ENCODE results near the gene COX7A2L. TPM values are rescaled to one million over a fixed set of nuclear protein-coding genes. Genes with fewer than 3 reads are reported as not detected.

COX7A2L gene
- polyA plus RNA-seq, 1 donor (not counting 4 experiments of a cell fraction or from before 2014, with no cell fraction given), result 172 TPM

- Histone ChIP-seq H3K9me3 (ENCODE audit: control insufficient read depth, low read depth, low read length) (no peaks in the 10 kb centered on the region), H3K79me2 (ENCODE audit: control insufficient read depth, insufficient read depth, low read length) (no peaks in the 10 kb centered on the region), H3K9ac (ENCODE audit: control insufficient read depth, extremely low read depth, insufficient read depth, low read length) (no peak overlapping the region), H3K27ac (ENCODE audit: control insufficient read depth, insufficient read depth, low read length) (peak overlapping the region; percentile 93), H3K9me1 (ENCODE audit: control insufficient read depth, extremely low read depth, insufficient read depth, low read length) (no peaks in the 10 kb centered on the region), H2AFZ (ENCODE audit: control insufficient read depth, low read length) (no peak overlapping the region), H3K4me1 (ENCODE audit: control insufficient read depth, extremely low read depth, insufficient read depth, low read length) (peaks cover 46% of the 10 kb centered on the region), H4K20me1 (ENCODE audit: control insufficient read depth, extremely low read depth, insufficient read depth, low read length) (no peaks in the 10 kb centered on the region), H3K4me3 (ENCODE audit: control insufficient read depth in 2 of 3, extremely low read depth in 1 of 3, insufficient read depth in 2 of 3, low read depth in 1 of 3, low read length in 3 of 3) (peak overlapping the region in 2 of 3 experiments; percentile 11 to 61), H3K4me2 (ENCODE audit: control insufficient read depth, extremely low read depth, insufficient read depth, low read depth, low read length) (peak overlapping the region; percentile 92), H3K27me3 (ENCODE audit: control insufficient read depth, extremely low read depth, insufficient read depth, low read length) (no peaks in the 10 kb centered on the region), H3K36me3 (ENCODE audit: control insufficient read depth in 2 of 2, extremely low read depth in 1 of 2, insufficient read depth in 2 of 2, low read length in 2 of 2) (no peaks in the 10 kb centered on the region)
- dilution Hi-C loops (cut with MboI; ENCODE audit: extremely low pct_ligation_motif_present, low sequenced_read_pairs), result no loop called here
- FAIRE-seq, result no peak
- TF ChIP-seq EZH2 (IDR thresholded peaks at IDR 0.05; ENCODE audit: low read length) (no peak), CTCF (optimal IDR thresholded peaks at IDR 0.05 in 1 of 3, IDR thresholded peaks at IDR 0.05 in 1 of 3, conservative IDR thresholded peaks at IDR 0.05 in 1 of 3; ENCODE audit: extremely low read depth in 1 of 3, insufficient read depth in 2 of 3, low read length in 3 of 3) (no peak)
- no peak for DNase-seq (ENCODE audit: low read depth, low spot score)
Measured at GRCh38 chr2:42372474-42373200, 11.6 kb upstream of the COX7A2L start.

- H3K27ac ChIP-seq (ENCODE audit: control insufficient read depth, insufficient read depth, low read length), result peak overlapping the region; percentile 93
- peak; percentile 98 for FAIRE-seq
Measured at GRCh38 chr2:42371611-42372473, 10.8 kb upstream of the COX7A2L start.

More at GRCh38 chr2:42371611-42372473, 10.8 kb upstream of the COX7A2L start:
- H3K9me3 ChIP-seq (ENCODE audit: control insufficient read depth, low read depth, low read length), result no peaks in the 10 kb centered on the region
- peak in 1 of 3 experiments; percentile 11 for TF ChIP-seq CTCF (optimal IDR thresholded peaks at IDR 0.05 in 1 of 3, IDR thresholded peaks at IDR 0.05 in 1 of 3, conservative IDR thresholded peaks at IDR 0.05 in 1 of 3; ENCODE audit: extremely low read depth in 1 of 3, insufficient read depth in 2 of 3, low read length in 3 of 3)
- TF ChIP-seq EZH2 (IDR thresholded peaks at IDR 0.05; ENCODE audit: low read length), result no peak
- H3K4me3 ChIP-seq (ENCODE audit: control insufficient read depth in 2 of 3, extremely low read depth in 1 of 3, insufficient read depth in 2 of 3, low read depth in 1 of 3, low read length in 3 of 3), result peak overlapping the region; percentile 11 to 72 (median 61)
- peak overlapping the region; percentile 91 for H2AFZ ChIP-seq (ENCODE audit: control insufficient read depth, low read length)
- H3K9ac ChIP-seq (ENCODE audit: control insufficient read depth, extremely low read depth, insufficient read depth, low read length), result peak overlapping the region; percentile 78
- DNase-seq (ENCODE audit: low read depth, low spot score), result peak; percentile 55
- H3K36me3 ChIP-seq (ENCODE audit: control insufficient read depth in 2 of 2, extremely low read depth in 1 of 2, insufficient read depth in 2 of 2, low read length in 2 of 2), result no peaks in the 10 kb centered on the region
- no peaks in the 10 kb centered on the region for H3K79me2 ChIP-seq (ENCODE audit: control insufficient read depth, insufficient read depth, low read length)
- no peaks in the 10 kb centered on the region for H3K27me3 ChIP-seq (ENCODE audit: control insufficient read depth, extremely low read depth, insufficient read depth, low read length)
- peak overlapping the region; percentile 92 for H3K4me2 ChIP-seq (ENCODE audit: control insufficient read depth, extremely low read depth, insufficient read depth, low read depth, low read length)
- H3K4me1 ChIP-seq (ENCODE audit: control insufficient read depth, extremely low read depth, insufficient read depth, low read length), result peaks cover 49% of the 10 kb centered on the region
- dilution Hi-C loops (cut with MboI; ENCODE audit: extremely low pct_ligation_motif_present, low sequenced_read_pairs), result no loop called here
- no peaks in the 10 kb centered on the region for H3K9me1 ChIP-seq (ENCODE audit: control insufficient read depth, extremely low read depth, insufficient read depth, low read length)
- H4K20me1 ChIP-seq (ENCODE audit: control insufficient read depth, extremely low read depth, insufficient read depth, low read length), result no peaks in the 10 kb centered on the region

All from keratinocyte (primary cell).